ENCODE data around the gene SHISA7.

SHISA7 gene

DNA sequence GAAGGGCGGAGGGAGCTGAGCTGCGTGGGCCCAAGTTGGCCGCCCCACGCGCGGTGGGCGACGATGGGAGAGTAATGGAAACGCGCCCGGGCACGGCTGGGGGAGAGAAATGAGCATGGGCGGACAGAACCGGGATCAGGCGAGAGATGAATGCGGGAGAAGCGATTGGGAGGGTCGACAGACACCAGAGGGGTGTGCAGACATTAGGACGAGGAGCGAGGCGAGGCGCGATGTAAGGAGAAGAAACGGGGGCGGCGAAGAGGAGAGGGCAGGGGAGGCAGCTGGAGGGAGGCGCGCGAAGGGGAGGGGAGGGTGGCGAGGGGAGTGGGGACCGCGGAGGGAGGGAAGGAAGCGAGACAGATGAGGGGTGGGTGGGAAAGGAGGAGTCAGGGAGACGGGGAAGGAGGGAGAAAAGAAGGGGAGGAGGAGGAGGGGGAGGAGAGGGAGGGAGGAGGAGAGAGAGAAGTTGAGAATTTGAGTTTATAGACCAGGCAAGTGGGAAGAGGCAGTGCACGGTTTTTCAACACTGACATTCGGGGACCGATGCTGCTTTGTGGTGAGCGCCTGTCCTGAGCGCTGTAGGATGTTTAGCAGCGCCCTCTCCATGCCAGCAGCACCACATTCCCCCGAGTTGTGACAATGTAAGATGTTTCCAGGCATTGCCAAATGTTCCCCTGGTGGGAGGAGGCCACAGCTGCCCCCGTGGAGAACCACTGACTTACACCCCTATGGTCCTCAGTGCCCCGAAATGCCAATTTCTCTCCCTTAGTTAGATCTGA, at the start of gene SHISA7:
Gene SHISA7, minus strand, starts transcription at position 256 of the 779 bp plus-strand sequence. CDS start 437 bp downstream, outside the sequence.
- TF ChIP-seq, protein P1, sequence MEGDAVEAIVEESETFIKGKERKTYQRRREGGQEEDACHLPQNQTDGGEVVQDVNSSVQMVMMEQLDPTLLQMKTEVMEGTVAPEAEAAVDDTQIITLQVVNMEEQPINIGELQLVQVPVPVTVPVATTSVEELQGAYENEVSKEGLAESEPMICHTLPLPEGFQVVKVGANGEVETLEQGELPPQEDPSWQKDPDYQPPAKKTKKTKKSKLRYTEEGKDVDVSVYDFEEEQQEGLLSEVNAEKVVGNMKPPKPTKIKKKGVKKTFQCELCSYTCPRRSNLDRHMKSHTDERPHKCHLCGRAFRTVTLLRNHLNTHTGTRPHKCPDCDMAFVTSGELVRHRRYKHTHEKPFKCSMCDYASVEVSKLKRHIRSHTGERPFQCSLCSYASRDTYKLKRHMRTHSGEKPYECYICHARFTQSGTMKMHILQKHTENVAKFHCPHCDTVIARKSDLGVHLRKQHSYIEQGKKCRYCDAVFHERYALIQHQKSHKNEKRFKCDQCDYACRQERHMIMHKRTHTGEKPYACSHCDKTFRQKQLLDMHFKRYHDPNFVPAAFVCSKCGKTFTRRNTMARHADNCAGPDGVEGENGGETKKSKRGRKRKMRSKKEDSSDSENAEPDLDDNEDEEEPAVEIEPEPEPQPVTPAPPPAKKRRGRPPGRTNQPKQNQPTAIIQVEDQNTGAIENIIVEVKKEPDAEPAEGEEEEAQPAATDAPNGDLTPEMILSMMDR (conservative IDR thresholded peaks at IDR 0.05; ENCODE audit: low read depth, low read length): no peak
- DNase-seq (ENCODE audit: low read depth): no peak

DNA sequence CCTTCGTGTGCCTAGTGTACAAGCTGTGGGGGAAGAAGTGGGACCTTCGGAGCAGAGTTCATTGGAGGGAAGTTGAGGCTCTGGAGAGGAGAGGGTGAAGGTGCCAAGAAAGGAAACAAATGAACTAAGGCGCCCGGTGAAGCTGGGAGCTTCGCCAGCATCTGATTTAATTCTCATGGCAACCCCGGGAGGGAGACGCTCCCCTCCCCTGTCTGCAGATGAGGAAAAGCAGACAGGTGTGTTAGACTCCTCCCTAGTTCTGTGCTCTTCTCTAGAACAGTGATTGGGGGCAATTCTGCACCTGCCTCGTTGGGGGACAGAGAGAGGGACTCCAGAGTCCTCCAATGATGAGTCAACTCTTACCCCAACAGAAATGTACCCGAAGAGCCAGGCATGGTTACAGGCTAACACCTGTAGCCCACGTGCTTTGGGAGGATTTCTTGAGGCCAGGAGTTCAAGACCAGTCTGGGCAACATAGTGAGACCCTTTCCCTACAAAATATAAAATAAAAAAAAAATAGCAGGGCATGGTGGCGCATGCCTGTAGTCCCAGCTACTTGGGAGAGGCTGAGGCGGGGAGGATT, 49.4 kb upstream of the SHISA7 start:
- no peak for DNase-seq (ENCODE audit: low read depth)
- TF ChIP-seq, protein P1 (conservative IDR thresholded peaks at IDR 0.05; ENCODE audit: low read depth, low read length): no peak
- no peak overlapping the region for H3K4me3 ChIP-seq (ENCODE audit: low read depth, low read length)

More for the DNA sequence above, at the start of gene SHISA7:
- no peak within 1 kb of the TSS for H3K4me3 ChIP-seq (ENCODE audit: low read depth, low read length)

DNA sequence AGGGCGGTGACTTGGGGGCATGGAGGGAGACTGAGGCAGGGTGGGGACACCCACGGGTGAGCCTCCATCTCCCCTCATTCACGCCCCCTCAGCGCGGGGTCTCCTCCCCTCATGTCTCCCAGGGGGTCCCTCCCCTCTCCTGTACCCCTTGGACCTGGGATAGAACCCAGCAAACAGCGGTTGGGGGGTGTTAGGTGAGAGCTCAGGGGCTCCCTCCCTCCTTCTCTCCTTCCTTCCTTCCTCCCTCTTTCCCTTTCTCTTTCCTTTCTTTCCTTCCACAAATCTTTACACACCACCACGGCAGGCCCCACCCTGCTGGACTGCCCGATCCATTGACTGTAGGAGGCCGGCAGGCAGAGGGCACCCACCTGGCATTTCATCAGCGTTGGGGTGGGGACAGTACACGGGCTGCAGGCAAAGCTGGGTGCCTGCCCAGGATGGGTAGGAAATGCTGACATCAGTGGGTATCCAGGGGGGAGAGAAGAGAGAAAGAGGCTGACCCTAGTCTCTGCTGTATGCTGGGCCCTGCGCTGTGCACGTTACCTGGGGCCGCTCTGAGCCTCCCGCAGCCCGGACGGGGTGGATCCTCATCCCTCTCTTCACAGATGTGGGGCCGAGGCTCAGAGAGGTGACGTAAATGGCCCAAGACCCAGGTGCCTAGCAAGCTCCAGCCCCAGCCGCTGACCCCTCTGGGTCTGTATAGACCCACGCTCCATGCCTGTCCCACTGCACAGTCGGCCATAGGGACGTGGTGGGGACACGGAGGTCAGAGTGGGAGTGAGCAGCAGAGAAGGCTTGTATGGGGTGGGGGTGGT, 48.7 kb upstream of the SHISA7 start:
- no peak overlapping the region for H3K4me3 ChIP-seq (ENCODE audit: low read depth, low read length)
- DNase-seq (ENCODE audit: low read depth): no peak
- TF ChIP-seq, protein P1 (conservative IDR thresholded peaks at IDR 0.05; ENCODE audit: low read depth, low read length): no peak

DNA sequence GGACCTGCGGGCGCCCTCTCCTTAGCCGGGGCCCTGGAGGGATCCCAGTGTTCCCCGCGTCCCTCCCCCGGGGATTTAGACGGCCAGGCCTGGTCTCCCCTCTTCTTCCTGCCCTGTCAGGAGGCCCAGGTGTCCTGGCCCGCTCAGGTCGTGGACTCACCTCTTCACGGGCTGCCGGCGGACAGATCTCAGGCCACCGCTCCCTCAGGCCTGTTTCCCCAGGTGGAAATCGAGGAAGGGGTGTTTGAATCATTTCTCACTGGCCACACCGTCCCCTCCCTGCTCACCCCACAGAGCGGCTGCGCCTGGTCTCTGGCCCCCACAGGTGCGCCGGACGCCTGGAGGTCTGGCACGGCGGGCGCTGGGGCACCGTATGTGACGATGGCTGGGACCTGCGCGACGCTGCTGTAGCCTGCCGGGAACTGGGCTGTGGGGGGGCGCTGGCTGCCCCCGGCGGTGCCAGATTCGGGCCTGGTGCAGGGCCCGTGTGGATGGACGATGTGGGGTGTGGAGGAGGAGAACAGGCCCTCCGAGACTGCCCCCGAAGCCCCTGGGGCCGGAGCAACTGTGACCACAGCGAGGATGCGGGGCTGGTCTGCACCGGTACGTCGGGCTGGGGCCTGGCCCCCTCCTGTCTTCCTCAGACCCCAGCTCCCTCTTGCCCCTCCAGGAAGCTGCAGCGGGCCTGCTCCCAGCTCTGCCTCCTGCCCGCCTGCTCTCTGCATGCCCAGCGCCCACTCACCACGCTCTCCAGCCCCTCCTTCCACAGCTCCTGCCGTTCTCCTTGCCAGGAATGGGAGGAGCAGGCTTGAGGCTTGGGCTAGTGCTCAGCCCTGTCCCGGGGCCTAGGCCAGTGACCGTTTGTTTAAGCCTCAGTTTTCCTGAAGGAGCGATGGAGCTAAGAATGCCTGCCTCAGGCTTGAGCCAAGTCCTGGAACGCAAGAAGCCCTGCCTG, 47.7 kb upstream of the SHISA7 start:
- no peak overlapping the region for H3K4me3 ChIP-seq (ENCODE audit: low read depth, low read length)
- DNase-seq (ENCODE audit: low read depth): no peak
- TF ChIP-seq, protein P1 (conservative IDR thresholded peaks at IDR 0.05; ENCODE audit: low read depth, low read length): no peak

DNA sequence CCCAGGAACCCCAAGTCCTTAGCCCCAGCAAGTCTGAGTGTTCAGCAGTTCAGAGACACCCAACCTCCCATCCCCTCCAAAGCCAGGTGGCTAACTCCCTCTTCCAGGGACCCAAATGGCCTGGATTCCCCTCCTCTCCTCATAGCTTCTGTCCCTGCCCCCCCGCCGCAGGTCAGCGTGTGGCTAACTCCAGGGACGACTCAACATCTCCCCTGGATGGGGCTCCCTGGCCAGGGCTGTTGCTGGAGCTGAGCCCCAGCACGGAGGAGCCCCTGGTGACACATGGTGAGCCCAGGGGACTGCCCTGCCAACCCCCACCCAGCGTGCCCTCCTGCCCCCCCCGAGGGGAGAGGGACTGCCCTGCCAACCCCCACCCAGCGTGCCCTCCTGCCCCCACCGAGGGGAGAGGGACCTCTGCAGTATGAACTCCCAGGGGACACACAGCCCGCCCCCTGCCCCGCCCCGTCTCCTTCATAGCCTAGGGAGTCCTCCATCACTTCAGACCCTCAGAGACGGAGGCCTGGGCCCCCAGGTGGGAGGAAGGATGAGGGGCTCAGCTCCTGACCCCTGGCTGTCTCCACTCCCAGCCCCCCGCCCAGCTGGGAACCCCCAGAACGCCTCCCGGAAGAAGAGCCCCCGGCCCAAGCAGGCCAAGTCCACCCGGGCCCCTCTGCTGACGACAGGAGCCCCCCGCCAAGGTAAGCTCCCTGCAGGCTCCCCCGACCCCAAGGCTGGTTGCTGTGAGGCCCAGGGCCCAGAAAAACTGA, 46.8 kb upstream of the SHISA7 start:
- H3K4me3 ChIP-seq (ENCODE audit: low read depth, low read length): no peak overlapping the region
- TF ChIP-seq, protein P1 (conservative IDR thresholded peaks at IDR 0.05; ENCODE audit: low read depth, low read length): no peak
- DNase-seq (ENCODE audit: low read depth): no peak

All from choroid plexus epithelial cell (primary cell).